ENCODE measurements around the gene RPL35A.
A peak's percentile ranks its signal among the peaks of the same experiment; 100 is the strongest.
"Not testable (repeated sequence)": the region's sequence is repeated elsewhere in the genome, so short reads cannot be mapped to it uniquely, and the experiment has no call there.

Gene RPL35A

DNA sequence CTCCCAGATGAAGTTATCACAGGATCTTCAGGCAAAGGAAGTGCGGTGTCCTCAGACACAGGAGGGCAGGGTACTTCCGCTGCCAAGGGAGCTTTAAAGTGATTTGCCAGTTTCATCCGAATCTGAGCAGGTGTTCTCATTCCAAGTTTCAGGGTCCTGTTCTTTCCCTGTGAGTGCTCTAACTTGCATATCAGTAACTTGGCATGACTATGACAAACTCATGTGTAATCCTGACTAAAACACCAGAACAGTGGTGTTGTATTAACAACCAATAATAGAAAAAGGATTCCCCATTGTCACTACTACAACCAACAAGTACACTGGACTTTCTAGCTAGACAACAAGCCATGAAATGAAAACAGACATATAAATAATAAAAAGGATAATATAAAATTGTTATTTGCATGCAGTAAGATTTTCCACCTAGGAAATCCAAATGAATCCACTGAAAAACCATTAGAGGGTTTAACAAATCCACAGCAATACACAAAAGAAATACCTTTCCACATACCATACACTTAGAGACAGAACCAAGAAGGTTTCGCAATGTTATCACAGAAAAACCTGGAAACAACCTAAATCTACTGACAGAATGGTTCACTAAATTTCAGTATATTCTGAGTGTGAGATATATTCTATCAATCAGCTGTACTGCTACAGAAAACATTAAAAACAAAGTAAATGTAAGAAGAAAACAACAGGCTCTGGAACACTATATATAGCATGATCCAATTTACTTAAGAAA, 40.9 kb upstream of the RPL35A start:
- H3K36me3 ChIP-seq, result no peaks in the 10 kb centered on the region
- TF ChIP-seq, protein P1, sequence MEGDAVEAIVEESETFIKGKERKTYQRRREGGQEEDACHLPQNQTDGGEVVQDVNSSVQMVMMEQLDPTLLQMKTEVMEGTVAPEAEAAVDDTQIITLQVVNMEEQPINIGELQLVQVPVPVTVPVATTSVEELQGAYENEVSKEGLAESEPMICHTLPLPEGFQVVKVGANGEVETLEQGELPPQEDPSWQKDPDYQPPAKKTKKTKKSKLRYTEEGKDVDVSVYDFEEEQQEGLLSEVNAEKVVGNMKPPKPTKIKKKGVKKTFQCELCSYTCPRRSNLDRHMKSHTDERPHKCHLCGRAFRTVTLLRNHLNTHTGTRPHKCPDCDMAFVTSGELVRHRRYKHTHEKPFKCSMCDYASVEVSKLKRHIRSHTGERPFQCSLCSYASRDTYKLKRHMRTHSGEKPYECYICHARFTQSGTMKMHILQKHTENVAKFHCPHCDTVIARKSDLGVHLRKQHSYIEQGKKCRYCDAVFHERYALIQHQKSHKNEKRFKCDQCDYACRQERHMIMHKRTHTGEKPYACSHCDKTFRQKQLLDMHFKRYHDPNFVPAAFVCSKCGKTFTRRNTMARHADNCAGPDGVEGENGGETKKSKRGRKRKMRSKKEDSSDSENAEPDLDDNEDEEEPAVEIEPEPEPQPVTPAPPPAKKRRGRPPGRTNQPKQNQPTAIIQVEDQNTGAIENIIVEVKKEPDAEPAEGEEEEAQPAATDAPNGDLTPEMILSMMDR (IDR thresholded peaks at IDR 0.05; ENCODE audit: low read depth, low read length), result no peak
- DNase-seq, result no peak
- no peak overlapping the region for H3K4me3 ChIP-seq (ENCODE audit: low read depth, low read length)
- no peaks in the 10 kb centered on the region for H3K27me3 ChIP-seq (ENCODE audit: insufficient read depth, low read depth, severe bottlenecking)
- no peaks in the 10 kb centered on the region for H3K9me3 ChIP-seq (ENCODE audit: severe bottlenecking)
- no peak overlapping the region for H3K27ac ChIP-seq

DNA sequence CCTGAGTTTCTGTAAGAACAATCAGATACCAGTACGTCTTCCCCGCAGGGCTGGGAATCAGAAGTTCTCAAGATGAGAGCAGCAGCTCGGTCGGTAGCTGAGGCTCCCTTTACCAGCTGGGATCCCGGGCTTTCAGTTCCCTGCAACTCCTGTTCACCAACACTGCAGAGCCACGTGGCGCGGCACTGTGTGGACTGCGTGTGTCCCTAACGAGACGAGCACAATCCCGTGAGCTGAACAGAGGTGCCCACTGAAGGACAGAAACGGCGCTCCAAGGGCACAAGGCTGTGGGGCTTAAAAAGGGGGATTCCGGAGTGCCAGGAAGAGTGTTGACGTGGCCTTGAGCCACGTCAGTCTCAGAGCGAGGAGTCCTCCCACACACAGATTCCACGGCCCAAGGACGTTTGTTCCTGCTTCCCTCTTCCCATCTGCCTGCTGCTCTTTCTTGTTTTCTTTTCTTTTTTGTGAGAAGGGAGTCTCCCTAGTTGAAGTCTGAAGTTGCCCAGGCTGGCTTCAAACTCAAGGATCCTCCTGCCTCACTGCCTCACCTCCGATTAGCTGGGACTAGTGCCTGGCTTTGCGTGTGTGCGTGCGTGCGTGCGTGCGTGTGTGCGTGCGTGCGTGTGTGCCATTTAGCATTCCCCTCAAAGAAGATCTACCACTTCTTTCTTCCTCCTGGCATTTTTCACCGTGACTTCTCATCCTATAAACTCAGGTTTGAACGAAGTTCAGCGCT, 37.1 kb upstream of the RPL35A start:
- no peak for DNase-seq
- H3K9me3 ChIP-seq (ENCODE audit: severe bottlenecking), result no peaks in the 10 kb centered on the region
- H3K27me3 ChIP-seq (ENCODE audit: insufficient read depth, low read depth, severe bottlenecking), result no peaks in the 10 kb centered on the region
- H3K27ac ChIP-seq, result no peak overlapping the region
- TF ChIP-seq, protein P1 (IDR thresholded peaks at IDR 0.05; ENCODE audit: low read depth, low read length), result no peak
- no peaks in the 10 kb centered on the region for H3K36me3 ChIP-seq
- H3K4me3 ChIP-seq (ENCODE audit: low read depth, low read length), result no peak overlapping the region

DNA sequence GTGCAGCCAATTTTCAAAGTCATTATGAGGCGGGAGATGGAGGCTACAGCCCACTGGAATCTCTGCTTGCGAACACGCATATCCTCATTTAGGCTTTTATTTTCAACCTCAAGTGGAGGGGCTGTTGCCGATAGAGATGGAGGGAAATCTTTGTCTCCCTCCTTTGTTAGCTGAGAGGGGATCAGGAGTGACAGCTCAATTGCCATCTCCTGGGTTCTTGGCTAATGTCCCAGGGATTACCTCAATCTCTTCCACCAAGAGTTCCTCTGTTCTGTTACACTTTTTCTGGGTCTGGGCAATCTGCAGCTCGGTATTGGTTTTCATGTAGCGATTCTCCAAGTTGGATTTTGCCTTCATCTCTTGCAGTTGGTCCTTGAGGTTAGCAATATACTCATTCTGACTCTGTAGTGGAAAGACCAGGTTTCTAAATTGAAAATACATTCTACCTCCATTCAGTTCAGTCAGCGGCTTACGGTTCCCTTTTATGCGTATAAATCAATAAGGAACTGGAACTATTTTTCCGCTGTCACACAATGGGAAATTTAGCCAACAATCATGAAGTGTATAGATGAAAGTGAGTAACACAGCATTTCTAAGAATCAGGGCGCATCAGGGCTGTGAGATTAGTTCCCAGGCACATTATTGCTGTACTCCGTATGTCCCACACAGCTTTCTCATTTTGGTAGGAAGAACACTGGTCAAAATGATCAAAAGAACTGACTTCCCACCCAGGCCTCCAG, 36.2 kb upstream of the RPL35A start:
- no peak for DNase-seq
- Histone ChIP-seq H3K4me3 (ENCODE audit: low read depth, low read length) (no peak overlapping the region), H3K27me3 (ENCODE audit: insufficient read depth, low read depth, severe bottlenecking) (no peaks in the 10 kb centered on the region), H3K9me3 (ENCODE audit: severe bottlenecking) (no peaks in the 10 kb centered on the region), H3K27ac (no peak overlapping the region), H3K36me3 (no peaks in the 10 kb centered on the region)
- TF ChIP-seq, protein P1 (IDR thresholded peaks at IDR 0.05; ENCODE audit: low read depth, low read length), result no peak

DNA sequence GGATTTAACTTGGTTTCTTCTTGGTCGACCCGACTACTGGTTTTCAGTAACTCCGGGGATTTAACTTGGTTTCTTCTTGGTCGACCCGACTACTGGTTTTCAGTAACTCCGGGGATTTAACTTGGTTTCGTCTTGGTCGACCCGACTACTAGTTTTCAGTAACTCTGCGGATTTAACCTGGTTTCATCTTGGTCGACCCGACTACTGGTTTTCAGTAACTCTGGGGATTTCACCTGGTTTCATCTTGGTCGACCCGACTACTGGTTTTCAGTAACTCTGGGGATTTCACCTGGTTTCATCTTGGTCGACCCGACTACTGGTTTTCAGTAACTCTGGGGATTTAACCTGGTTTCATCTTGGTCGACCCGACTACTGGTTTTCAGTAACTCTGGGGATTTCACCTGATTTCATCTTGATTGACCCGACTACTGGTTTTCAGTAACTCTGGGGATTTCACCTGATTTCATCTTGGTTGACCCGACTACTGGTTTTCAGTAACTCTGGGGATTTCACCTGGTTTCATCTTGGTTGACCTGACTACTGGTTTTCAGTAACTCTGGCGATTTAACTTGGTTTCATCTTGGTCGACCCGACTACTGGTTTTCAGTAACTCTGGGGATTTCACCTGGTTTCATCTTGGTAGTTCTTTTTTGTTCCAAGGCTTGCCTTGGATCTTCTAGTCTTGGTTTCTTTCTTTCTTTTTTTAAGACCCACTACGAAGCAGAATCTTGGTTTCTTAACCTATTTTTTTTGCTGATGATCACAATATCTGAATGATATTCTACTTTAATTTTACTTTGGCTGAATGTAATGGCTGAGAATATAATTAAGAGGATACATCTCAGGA, 28.3 kb upstream of the RPL35A start:
- not testable (repeated sequence) for H3K4me3 ChIP-seq (ENCODE audit: low read depth, low read length); H3K27me3 ChIP-seq (ENCODE audit: insufficient read depth, low read depth, severe bottlenecking); H3K36me3 ChIP-seq; H3K9me3 ChIP-seq (ENCODE audit: severe bottlenecking); H3K27ac ChIP-seq; DNase-seq

DNA sequence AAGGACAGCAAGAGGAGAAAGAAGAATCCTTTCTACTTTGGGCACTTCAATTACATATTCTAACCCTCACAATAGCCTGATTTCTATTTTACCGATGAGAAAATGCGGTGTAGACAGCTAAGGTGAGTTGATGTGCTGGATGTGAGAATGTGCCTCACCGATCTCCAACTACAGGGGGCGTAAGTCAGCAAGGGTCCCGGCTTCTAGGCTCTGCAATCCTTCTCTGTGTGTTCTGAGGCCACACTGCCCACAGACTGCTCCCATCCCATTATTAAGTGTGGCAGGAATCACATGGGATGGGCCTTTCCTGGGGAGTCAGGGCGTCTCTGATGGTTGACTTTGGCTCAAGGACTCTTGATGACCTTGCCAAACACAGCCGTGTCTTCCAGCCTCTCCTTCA, 23.6 kb upstream of the RPL35A start:
- Histone ChIP-seq H3K36me3 (no peaks in the 10 kb centered on the region), H3K27me3 (ENCODE audit: insufficient read depth, low read depth, severe bottlenecking) (no peaks in the 10 kb centered on the region), H3K9me3 (ENCODE audit: severe bottlenecking) (no peaks in the 10 kb centered on the region), H3K27ac (no peak overlapping the region), H3K4me3 (ENCODE audit: low read depth, low read length) (no peak overlapping the region)
- TF ChIP-seq, protein P1 (IDR thresholded peaks at IDR 0.05; ENCODE audit: low read depth, low read length), result peak; percentile 26; the same call in 1 of the 2 replicates
- no peak for DNase-seq

DNA sequence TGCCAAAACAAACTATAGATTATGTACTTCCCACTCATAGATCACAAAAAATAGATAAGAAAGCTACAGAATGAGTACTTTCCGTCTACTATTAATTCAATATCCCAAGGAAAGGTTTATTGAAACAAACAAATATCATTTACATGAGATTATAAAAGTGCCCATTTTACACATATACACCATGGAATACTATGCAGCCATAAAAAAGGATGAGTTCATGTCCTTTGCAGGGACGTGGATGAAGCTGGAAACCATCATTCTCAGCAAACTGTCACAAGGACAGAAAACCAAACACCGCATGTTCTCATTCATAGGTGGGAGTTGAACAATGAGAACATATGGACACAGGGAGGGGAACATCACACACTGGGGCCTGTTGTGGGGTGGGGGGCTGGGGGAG, 22.4 kb upstream of the RPL35A start:
- H3K27ac ChIP-seq; H3K36me3 ChIP-seq; H3K27me3 ChIP-seq (ENCODE audit: insufficient read depth, low read depth, severe bottlenecking); H3K4me3 ChIP-seq (ENCODE audit: low read depth, low read length); DNase-seq; H3K9me3 ChIP-seq (ENCODE audit: severe bottlenecking): not testable (repeated sequence)

All from WERI-Rb-1 (cell line).